HL-60 (cell line): Measurements from ENCODE around the gene ATP2B1.
A peak's percentile ranks its signal among the peaks of the same experiment; 100 is the strongest.

Source experiments
- DNase-seq, 2 experiments: peaks; one replicate each; pipeline ENCODE4 v3.0.0-alpha.2; 2010 to 2020; ENCODE audit warnings: low read depth in 1 of 2, low spot score in 1 of 2
- H3K27ac ChIP-seq: fragments of 250-450 bp; sonication (Bioruptor Pico); replicated peaks from 2 replicates; pipeline ENCODE4 v1.5.1; 2020; ENCODE audit warnings: mild to moderate bottlenecking, moderate library complexity
- H3K27me3 ChIP-seq: fragments of 250-450 bp; sonication (Bioruptor Pico); 2 replicates; pipeline ENCODE4 v1.5.1; 2021; ENCODE audit warnings: mild to moderate bottlenecking, moderate library complexity; ENCODE audit not compliant: insufficient read depth, poor library complexity, severe bottlenecking
- H3K4me3 ChIP-seq: replicated peaks from 2 replicates; pipeline ENCODE4 v1.5.1; 2011; ENCODE audit warnings: mild to moderate bottlenecking, control low read depth, low read length; ENCODE audit not compliant: insufficient read depth
- GABPA ChIP-seq: IDR thresholded peaks from 2 replicates; pipeline ENCODE4 v1.6.1; 2012; ENCODE audit warnings: low read depth
- POLR2AphosphoS5 ChIP-seq: IDR thresholded peaks from 2 replicates; pipeline ENCODE4 v1.6.1; 2012; ENCODE audit warnings: low read depth
- REST ChIP-seq: IDR thresholded peaks from 2 replicates; pipeline ENCODE4 v1.6.1; 2012; ENCODE audit warnings: low read depth; ENCODE audit not compliant: insufficient replicate concordance
- SPI1 ChIP-seq: IDR thresholded peaks from 2 replicates; pipeline ENCODE4 v1.6.1; 2012; ENCODE audit warnings: low read depth, mild to moderate bottlenecking, borderline replicate concordance
- TF ChIP-seq, protein P1 (sequence below): IDR thresholded peaks from one replicate; pipeline ENCODE4 v1.5.1; 2011; ENCODE audit warnings: low read length, control low read depth, inconsistent platforms; ENCODE audit not compliant: insufficient read depth

Gene ATP2B1

DNA sequence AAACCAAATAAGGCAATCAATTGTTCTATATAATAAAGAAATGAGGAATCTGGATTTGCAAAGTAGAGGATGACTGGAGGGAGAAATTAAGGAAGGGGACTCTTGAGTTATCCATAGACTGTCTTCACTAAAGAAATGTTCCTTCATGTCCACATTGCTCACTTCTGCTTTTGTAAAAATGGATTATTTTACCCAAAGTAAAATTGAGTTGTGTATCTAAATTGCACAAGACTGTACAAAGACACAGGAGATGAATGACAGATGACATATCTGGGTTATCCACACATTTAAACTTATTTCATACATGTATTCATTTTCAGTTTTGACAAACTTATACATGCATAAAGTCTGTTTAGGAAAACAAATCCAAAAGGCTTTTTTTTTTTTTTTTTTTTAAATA lies 11.3 kb downstream of the ATP2B1 start:
- Histone ChIP-seq H3K27me3 (no peaks in the 10 kb centered on the region), H3K27ac (no peak overlapping the region), H3K4me3 (no peak overlapping the region)
- no peak for TF ChIP-seq REST
- TF ChIP-seq SPI1: peak; percentile 89
- no peak for DNase-seq

DNA sequence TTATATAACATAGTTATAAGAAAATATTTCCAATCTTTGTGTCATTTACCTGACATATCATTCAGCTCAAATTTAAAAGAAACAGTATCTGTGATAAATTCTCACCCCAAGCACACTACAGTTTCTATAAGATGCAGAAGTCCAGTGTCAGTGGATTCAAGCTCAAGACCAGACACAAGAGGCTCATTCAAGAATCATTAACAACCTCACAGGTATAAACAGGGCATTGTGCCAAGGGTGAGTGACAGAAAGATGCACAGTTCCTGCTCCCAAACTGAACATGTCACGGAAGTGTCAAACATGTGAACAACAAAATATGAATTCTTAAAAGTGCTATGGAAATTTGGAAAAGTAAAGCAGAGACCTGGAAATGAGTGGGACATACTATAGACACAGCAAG lies 12.8 kb downstream of the ATP2B1 start:
- H3K27me3 ChIP-seq: no peaks in the 10 kb centered on the region
- H3K4me3 ChIP-seq: no peak overlapping the region

GRCh38 chr12:89695100-89695499 lies 13.5 kb downstream of the ATP2B1 start:
- no peaks in the 10 kb centered on the region for H3K27me3 ChIP-seq
- no peak overlapping the region for H3K27ac ChIP-seq
- H3K4me3 ChIP-seq: no peak overlapping the region
- TF ChIP-seq, protein P1, sequence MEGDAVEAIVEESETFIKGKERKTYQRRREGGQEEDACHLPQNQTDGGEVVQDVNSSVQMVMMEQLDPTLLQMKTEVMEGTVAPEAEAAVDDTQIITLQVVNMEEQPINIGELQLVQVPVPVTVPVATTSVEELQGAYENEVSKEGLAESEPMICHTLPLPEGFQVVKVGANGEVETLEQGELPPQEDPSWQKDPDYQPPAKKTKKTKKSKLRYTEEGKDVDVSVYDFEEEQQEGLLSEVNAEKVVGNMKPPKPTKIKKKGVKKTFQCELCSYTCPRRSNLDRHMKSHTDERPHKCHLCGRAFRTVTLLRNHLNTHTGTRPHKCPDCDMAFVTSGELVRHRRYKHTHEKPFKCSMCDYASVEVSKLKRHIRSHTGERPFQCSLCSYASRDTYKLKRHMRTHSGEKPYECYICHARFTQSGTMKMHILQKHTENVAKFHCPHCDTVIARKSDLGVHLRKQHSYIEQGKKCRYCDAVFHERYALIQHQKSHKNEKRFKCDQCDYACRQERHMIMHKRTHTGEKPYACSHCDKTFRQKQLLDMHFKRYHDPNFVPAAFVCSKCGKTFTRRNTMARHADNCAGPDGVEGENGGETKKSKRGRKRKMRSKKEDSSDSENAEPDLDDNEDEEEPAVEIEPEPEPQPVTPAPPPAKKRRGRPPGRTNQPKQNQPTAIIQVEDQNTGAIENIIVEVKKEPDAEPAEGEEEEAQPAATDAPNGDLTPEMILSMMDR: no peak
- TF ChIP-seq GABPA (no peak), POLR2AphosphoS5 (no peak), SPI1 (no peak)
- no peak for DNase-seq

More for the DNA sequence above, 12.8 kb downstream of the ATP2B1 start:
- TF ChIP-seq SPI1 (no peak), POLR2AphosphoS5 (no peak)
- TF ChIP-seq, protein P1: no peak
- no peak for DNase-seq
- no peak overlapping the region for H3K27ac ChIP-seq

- Histone ChIP-seq H3K27ac (no peak overlapping the region), H3K4me3 (no peak overlapping the region)
- DNase-seq: no peak
These were observed 14.1 kb downstream of the ATP2B1 start for GRCh38 chr12:89694542-89694941.

More at GRCh38 chr12:89694542-89694941, 14.1 kb downstream of the ATP2B1 start:
- no peak for TF ChIP-seq GABPA
- no peak for TF ChIP-seq REST
- TF ChIP-seq, protein P1: no peak
- TF ChIP-seq SPI1: no peak
- no peak for TF ChIP-seq POLR2AphosphoS5
- H3K27me3 ChIP-seq: no peaks in the 10 kb centered on the region
